ENCODE data around the gene SLC25A22.

DNA sequence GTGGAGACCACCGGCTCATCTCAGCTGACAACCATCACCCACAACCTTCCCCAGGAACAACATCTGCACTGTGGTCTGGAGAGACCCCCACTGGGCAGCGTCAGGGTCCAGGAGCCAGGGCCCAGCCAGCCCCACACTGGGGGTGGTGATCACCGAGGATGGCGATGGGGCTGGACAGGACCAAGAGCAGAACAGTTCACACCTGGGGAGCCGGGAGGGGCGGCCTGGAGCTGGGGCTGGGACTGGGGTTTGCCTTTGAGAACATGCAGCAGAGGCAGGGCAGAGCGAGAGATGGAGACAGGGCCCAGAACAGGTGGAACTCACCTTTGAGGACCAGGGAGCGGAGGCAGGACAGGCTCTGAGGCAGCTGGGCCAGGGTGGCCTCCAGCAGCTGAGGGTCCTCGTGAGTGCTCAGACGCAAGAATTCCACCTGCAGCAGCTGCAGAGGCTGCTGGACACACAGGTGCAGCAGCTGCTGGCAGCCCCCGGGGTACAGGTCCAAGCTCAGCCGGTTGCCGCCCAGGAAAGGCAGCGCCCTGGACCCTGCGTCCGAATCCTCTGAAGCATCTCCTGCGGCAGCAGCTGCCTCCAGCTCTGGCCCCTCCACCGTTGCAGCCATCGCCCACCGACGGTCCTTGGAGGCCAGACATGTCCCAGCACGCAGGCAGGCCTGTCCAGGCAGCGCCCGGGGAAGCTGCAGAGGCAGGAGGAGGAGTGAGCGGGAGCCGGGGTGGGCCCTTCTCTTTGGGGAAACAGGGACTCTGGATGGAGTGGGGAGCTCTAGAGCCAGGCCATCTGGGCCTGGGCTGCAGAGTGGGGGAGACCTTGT lies 5.9 kb upstream of the SLC25A22 start:
- TF ChIP-seq POLR2A (IDR thresholded peaks at IDR 0.05) (no peak), POLR2AphosphoS5 (IDR thresholded peaks at IDR 0.05) (no peak), EP300 (IDR thresholded peaks at IDR 0.05) (no peak)
- TF ChIP-seq, protein P1, sequence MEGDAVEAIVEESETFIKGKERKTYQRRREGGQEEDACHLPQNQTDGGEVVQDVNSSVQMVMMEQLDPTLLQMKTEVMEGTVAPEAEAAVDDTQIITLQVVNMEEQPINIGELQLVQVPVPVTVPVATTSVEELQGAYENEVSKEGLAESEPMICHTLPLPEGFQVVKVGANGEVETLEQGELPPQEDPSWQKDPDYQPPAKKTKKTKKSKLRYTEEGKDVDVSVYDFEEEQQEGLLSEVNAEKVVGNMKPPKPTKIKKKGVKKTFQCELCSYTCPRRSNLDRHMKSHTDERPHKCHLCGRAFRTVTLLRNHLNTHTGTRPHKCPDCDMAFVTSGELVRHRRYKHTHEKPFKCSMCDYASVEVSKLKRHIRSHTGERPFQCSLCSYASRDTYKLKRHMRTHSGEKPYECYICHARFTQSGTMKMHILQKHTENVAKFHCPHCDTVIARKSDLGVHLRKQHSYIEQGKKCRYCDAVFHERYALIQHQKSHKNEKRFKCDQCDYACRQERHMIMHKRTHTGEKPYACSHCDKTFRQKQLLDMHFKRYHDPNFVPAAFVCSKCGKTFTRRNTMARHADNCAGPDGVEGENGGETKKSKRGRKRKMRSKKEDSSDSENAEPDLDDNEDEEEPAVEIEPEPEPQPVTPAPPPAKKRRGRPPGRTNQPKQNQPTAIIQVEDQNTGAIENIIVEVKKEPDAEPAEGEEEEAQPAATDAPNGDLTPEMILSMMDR (IDR thresholded peaks at IDR 0.05), result no peak
